Keratinocyte (primary cell): ENCODE data around the gene KCNB1.

Experiments
- CTCF ChIP-seq, 3 experiments: IDR thresholded peaks in 1 of 3; conservative IDR thresholded peaks in 1 of 3; optimal IDR thresholded peaks in 1 of 3; 2 replicates in 2 of 3; 3 replicates in 1 of 3; pipeline versions ENCODE3 to v1.5.1; 2011; ENCODE audit warnings: low read length in 3 of 3, mild to moderate bottlenecking in 3 of 3, moderate library complexity in 2 of 3, control low read depth in 1 of 3, inconsistent platforms in 1 of 3; ENCODE audit not compliant: insufficient read depth in 2 of 3; ENCODE audit errors: extremely low read depth in 1 of 3
- EZH2 ChIP-seq: IDR thresholded peaks from one replicate; pipeline ENCODE4 v1.6.1; 2012; ENCODE audit warnings: inconsistent platforms, mild to moderate bottlenecking, low read length, moderate library complexity

DNA sequence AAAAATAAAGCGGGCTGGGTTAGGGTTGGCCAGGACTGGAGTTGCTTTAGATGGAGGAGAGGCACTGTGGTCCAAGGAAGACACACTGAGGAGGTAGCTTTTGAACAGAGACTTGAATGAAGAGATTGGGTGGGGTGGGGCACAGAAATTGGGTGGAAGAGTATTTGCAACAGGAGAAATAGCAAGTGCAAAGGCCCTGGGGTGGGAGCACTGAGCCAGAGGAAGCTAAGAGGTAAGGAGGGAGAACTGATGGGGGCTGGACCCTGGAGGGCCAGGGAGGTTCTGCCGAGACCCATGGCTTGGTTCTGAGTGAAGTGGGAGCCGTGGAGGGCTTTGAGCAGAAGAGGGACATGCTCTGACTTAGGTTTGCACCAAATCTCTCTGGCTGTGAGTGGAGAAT is 45.4 kb downstream of the KCNB1 start:
- TF ChIP-seq CTCF (optimal IDR thresholded peaks at IDR 0.05 in 1 of 3, IDR thresholded peaks at IDR 0.05 in 1 of 3, conservative IDR thresholded peaks at IDR 0.05 in 1 of 3; ENCODE audit: extremely low read depth in 1 of 3, insufficient read depth in 2 of 3, low read length in 3 of 3) (no peak), EZH2 (no peak)
